HG02943 (cell line): ENCODE data around the gene CCNA1.
A peak's percentile ranks its signal among the peaks of the same experiment; 100 is the strongest.

ENCODE experiments used
- ATAC-seq: cut with Tn5 transposase; IDR thresholded peaks from one replicate; pipeline ENCODE4 v1.9.1; 2021; ENCODE audit warnings: mild to moderate bottlenecking, low read depth, moderate library complexity; ENCODE audit not compliant: unreplicated experiment

The CCNA1 gene

GRCh38 chr13:36432106-36432544, at the start of gene CCNA1:
Gene CCNA1, plus strand, starts transcription at chr13:36432495. Its CDS starts 562 bp downstream, at chr13:36433057.
- peak; percentile 62 for ATAC-seq

- no peak for ATAC-seq
These were observed 46.8 kb upstream of the CCNA1 start for GRCh38 chr13:36385489-36385888.

GRCh38 chr13:36395280-36395679, 37.0 kb upstream of the CCNA1 start:
- no peak for ATAC-seq

GRCh38 chr13:36405151-36405550, 27.1 kb upstream of the CCNA1 start:
- ATAC-seq = no peak

GRCh38 chr13:36412736-36413135, 19.6 kb upstream of the CCNA1 start:
- no peak for ATAC-seq

DNA sequence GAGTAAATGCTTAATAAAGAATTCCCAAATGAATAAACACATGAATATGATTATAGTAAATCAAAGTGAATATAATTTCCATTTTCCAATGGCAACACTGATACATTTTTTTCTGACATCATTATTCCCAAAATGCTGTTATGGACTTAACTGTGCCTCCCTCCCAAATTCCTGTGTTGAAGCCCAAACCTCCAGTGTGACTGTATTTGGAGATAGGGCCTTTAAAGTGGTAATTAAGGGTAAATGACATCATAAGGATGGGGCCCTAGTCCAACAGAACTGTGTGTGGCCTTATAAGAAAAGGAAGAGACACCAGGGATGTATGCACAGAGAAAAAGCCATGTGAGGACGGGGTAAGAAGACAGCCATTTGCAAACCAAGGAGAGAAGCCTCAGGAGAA, 19.1 kb upstream of the CCNA1 start:
- no peak for ATAC-seq

DNA sequence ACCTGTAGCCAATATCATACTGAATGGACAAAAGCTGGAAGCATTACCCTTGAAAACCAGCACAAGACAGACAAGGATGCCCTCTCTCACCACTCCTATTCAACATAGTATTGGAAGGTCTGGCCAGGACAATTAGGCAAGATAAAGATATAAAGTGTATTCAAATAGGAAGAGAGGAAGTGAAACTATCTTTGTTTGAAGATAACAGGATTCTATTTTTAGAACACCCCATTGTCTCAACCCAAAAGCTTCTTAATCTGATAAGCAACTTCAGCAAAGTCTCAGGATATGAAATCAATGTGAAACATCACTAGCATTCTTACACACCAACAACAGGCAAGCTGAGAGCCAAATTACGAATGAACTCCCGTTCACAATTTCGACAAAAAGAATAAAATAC, 17.8 kb upstream of the CCNA1 start:
- ATAC-seq = no peak

GRCh38 chr13:36417331-36417730, 15.0 kb upstream of the CCNA1 start:
- ATAC-seq = no peak

GRCh38 chr13:36418022-36418805, 14.1 kb upstream of the CCNA1 start:
- ATAC-seq = peak; percentile 79

DNA sequence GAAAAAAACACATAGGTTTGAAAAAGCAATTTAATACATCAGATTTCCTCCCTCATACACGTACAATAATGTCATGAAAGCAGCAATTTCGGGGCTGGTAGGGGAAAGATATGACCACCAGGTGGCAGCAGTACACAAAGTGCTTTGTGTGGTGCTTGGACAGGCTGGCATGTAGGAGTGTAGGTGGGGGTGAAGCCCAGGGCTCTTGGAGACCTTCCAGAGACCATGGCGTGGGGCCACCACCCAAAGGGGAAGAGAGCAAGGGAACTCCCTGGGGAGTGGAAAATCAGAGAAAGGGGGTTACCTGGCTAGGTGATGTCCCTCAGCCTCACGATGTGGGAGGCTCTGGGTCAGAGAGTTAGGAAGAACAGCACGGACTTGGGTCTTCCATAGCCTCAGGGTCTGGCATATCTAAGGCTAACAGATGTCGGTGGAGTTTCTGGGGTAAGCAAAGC, 11.8 kb upstream of the CCNA1 start:
- peak; percentile 65 for ATAC-seq

DNA sequence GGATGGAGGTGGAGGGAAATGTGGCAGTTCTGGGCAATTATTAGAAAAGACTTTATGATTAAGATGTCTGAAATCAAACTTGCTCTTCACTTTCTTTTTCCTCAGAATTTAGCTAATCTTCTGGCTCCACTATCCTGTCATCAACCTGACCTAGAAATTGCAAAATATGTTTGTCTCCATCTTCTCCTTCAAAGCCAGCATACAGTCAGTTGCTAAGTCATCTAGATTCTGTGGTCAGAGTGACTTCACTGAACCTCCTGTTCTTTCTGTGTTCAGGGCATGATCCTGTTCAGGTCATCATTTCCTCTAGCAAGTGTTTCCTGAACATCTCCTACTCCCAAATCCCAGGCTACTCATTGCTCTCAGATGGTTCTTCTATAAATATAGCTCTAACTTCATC, 10.8 kb upstream of the CCNA1 start:
- ATAC-seq = no peak

- ATAC-seq = no peak
These were observed 4.2 kb upstream of the CCNA1 start for GRCh38 chr13:36428086-36428485.

DNA sequence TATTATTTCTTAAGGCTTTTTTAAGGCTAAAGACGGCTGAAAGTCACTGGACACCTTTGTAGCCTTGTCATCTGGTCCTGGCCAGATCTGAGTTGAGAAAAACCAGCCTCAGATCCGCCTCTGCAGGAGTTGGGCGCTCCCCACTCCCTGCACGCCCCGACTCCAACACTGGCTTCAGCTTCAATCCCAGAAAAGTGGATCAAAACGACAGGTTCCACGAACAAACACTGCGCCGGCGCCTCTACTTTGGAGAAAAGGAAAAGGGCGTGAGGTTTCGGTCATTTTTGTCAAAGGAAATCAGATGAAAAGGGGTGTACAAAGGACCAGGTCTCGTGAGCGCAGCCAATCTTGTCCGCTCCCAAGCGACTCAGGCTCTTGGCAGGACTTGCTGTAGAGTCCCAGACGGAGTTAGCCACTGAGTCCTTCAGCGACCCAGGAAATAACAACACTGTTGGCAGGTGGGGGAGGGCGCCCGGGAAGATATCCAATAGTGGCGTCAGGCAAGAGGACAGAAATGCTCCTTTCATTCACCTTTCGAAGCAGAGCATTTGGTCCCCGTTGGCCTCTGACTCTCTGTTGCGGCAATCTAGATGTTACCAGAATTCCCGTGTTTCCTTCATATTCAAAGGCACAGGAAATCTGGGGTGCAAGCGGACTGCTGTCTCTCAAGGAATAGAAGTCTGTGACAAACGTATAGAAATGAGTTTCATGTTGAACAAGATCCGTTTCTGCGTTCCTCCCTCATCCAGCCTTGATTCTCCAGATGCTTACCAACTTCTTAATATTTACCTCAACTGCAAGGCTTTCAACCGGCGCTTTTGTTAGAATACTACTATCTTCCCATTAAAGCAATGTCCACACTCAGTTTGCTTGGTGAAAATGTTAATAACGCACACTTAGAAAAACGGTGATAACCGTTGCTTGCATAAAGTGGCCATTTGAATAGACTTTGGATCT, 1.8 kb upstream of the CCNA1 start:
- no peak for ATAC-seq

GRCh38 chr13:36431204-36432105, 840 bp upstream of the CCNA1 start:
- ATAC-seq = peak; percentile 33

DNA sequence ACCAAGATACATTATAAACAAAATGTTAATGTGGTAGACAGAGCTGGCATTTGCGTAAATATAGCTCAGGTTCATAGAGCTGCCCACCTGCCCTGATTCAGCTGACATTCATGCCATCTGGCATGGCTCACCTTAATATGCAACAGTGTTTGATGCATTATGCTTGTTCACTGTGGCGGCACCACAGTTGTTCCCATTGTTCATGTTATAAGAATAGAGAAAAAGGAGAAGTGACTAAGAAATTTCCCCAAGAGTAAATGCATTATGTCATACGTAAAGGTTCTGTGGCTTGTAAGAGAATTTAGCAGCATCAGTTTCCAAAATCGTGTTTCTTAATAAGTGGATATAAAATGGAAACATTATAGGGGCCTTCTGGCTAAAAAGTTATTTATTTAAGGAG, 4.5 kb downstream of the CCNA1 start:
- ATAC-seq = no peak

GRCh38 chr13:36438594-36439483, 6.5 kb downstream of the CCNA1 start:
- ATAC-seq = no peak

DNA sequence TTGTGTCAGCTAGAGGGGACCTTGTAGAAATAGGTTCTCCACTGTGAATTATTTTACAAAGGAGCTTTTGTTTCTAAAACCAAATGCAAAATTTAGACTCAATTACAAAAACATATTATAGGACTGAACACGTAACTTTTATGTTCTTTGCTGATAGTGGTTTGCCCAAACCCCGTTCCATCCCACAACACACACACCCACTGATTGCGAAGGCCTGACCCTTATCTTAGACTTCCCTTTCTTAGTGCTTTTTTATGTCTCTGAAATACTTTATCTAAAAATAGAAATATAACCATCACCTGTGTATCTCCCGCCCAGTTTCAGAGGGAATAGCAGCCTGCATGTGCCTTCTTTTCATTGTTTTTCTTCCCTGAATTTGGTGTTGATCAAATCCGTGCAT, 13.0 kb downstream of the CCNA1 start:
- ATAC-seq = no peak

DNA sequence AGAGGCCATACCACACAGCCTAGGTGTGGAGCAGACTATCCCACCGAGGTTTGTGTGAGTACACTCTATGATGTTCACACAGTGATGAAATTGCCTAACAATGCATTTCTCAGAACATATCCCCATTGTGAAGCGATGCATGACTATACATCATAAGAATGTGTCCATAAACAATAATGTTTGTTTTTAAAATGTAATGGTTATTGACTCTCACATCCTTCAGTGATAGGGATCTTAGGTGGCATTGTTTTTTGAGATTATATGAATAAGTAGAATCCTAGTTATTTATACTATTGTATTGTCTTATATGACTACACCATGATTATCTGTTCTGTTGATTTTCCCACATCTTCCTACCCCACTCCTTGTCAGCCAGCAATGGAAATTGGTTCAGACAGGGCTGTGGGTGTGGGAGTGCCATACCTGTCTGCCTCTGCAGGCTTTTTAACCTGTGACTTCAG, 13.6 kb downstream of the CCNA1 start:
- ATAC-seq = no peak

DNA sequence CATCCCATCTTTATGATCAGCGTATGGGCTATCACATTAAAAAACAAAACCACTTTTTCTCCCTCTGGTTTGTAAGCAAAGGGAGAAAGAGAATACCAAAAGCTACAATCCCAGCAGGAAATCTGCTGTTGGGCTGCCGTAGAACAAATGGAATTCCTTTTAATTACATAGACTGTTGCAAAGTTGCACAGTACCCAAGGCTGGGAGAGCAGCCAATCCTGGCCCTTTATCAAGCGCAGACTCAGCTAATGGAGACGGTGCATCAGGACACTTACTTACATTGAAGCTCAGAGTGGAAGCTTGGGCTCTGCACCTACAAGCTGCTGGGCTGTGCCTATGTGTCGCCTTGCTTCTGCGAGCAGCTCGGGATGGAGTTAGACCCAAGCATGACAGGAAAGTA, 15.2 kb downstream of the CCNA1 start:
- ATAC-seq = no peak
